Measurements from ENCODE around the gene FKBP2. TPM values are rescaled to one million over a fixed set of nuclear protein-coding genes. Genes with fewer than 3 reads are reported as not detected.

FKBP2 gene
- polyA plus RNA-seq, 1 donor (not counting 4 experiments of a cell fraction or from before 2014, with no cell fraction given) = 40.3 TPM

GRCh38 chr11:64241241-64241490, 271 bp downstream of the FKBP2 start:
- dilution Hi-C loops (cut with MboI; ENCODE audit: extremely low pct_ligation_motif_present, low sequenced_read_pairs) = no loop called here
- H3K9me3 ChIP-seq (ENCODE audit: control insufficient read depth, low read depth, low read length) = no peaks in the 10 kb centered on the region
- H3K27ac ChIP-seq (ENCODE audit: control insufficient read depth, insufficient read depth, low read length) = peak overlapping the region; percentile 98
- peaks cover 44% of the 10 kb centered on the region for H3K4me1 ChIP-seq (ENCODE audit: control insufficient read depth, extremely low read depth, insufficient read depth, low read length)
- H3K4me2 ChIP-seq (ENCODE audit: control insufficient read depth, extremely low read depth, insufficient read depth, low read depth, low read length) = peak overlapping the region; percentile 76
- peak overlapping the region; percentile 89 for H3K9ac ChIP-seq (ENCODE audit: control insufficient read depth, extremely low read depth, insufficient read depth, low read length)
- no peaks in the 10 kb centered on the region for H3K9me1 ChIP-seq (ENCODE audit: control insufficient read depth, extremely low read depth, insufficient read depth, low read length)
- DNase-seq (ENCODE audit: low read depth, low spot score) (peak; percentile 96), FAIRE-seq (no peak)
- H3K79me2 ChIP-seq (ENCODE audit: control insufficient read depth, insufficient read depth, low read length) = peaks cover 25% of the 10 kb centered on the region
- H3K27me3 ChIP-seq (ENCODE audit: control insufficient read depth, extremely low read depth, insufficient read depth, low read length) = no peaks in the 10 kb centered on the region
- H4K20me1 ChIP-seq (ENCODE audit: control insufficient read depth, extremely low read depth, insufficient read depth, low read length) = no peaks in the 10 kb centered on the region
- peaks cover 14 to 30% of the 10 kb centered on the region in 2 experiments for H3K36me3 ChIP-seq (ENCODE audit: control insufficient read depth in 2 of 2, extremely low read depth in 1 of 2, insufficient read depth in 2 of 2, low read length in 2 of 2)
- peak overlapping the region; percentile 74 to 87 (median 79) for H3K4me3 ChIP-seq (ENCODE audit: control insufficient read depth in 2 of 3, extremely low read depth in 1 of 3, insufficient read depth in 2 of 3, low read depth in 1 of 3, low read length in 3 of 3)
- H2AFZ ChIP-seq (ENCODE audit: control insufficient read depth, low read length) = peak overlapping the region; percentile 65
- no peak for TF ChIP-seq EZH2 (IDR thresholded peaks at IDR 0.05; ENCODE audit: low read length)
- no peak for TF ChIP-seq CTCF (optimal IDR thresholded peaks at IDR 0.05 in 1 of 3, IDR thresholded peaks at IDR 0.05 in 1 of 3, conservative IDR thresholded peaks at IDR 0.05 in 1 of 3; ENCODE audit: extremely low read depth in 1 of 3, insufficient read depth in 2 of 3, low read length in 3 of 3)

- Histone ChIP-seq H3K4me2 (ENCODE audit: control insufficient read depth, extremely low read depth, insufficient read depth, low read depth, low read length) (peak overlapping the region; percentile 67), H4K20me1 (ENCODE audit: control insufficient read depth, extremely low read depth, insufficient read depth, low read length) (no peaks in the 10 kb centered on the region), H3K9ac (ENCODE audit: control insufficient read depth, extremely low read depth, insufficient read depth, low read length) (peak overlapping the region; percentile 79), H3K27ac (ENCODE audit: control insufficient read depth, insufficient read depth, low read length) (peak overlapping the region; percentile 58), H3K9me3 (ENCODE audit: control insufficient read depth, low read depth, low read length) (no peaks in the 10 kb centered on the region), H3K4me3 (ENCODE audit: control insufficient read depth in 2 of 3, extremely low read depth in 1 of 3, insufficient read depth in 2 of 3, low read depth in 1 of 3, low read length in 3 of 3) (peak overlapping the region; percentile 72 to 87 (median 82)), H2AFZ (ENCODE audit: control insufficient read depth, low read length) (no peak overlapping the region), H3K4me1 (ENCODE audit: control insufficient read depth, extremely low read depth, insufficient read depth, low read length) (peaks cover 43% of the 10 kb centered on the region), H3K9me1 (ENCODE audit: control insufficient read depth, extremely low read depth, insufficient read depth, low read length) (no peaks in the 10 kb centered on the region), H3K79me2 (ENCODE audit: control insufficient read depth, insufficient read depth, low read length) (peaks cover 26% of the 10 kb centered on the region), H3K27me3 (ENCODE audit: control insufficient read depth, extremely low read depth, insufficient read depth, low read length) (no peaks in the 10 kb centered on the region), H3K36me3 (ENCODE audit: control insufficient read depth in 2 of 2, extremely low read depth in 1 of 2, insufficient read depth in 2 of 2, low read length in 2 of 2) (peaks cover 14 to 30% of the 10 kb centered on the region in 2 experiments)
- FAIRE-seq (no peak), DNase-seq (ENCODE audit: low read depth, low spot score) (no peak)
- TF ChIP-seq CTCF (optimal IDR thresholded peaks at IDR 0.05 in 1 of 3, IDR thresholded peaks at IDR 0.05 in 1 of 3, conservative IDR thresholded peaks at IDR 0.05 in 1 of 3; ENCODE audit: extremely low read depth in 1 of 3, insufficient read depth in 2 of 3, low read length in 3 of 3) (no peak), EZH2 (IDR thresholded peaks at IDR 0.05; ENCODE audit: low read length) (no peak)
- dilution Hi-C loops (cut with MboI; ENCODE audit: extremely low pct_ligation_motif_present, low sequenced_read_pairs) = no loop called here
Measured at GRCh38 chr11:64241491-64242374, 838 bp downstream of the FKBP2 start.

All from keratinocyte (primary cell).